ENCODE results near the gene TMEM14A. TPM values are rescaled to one million over a fixed set of nuclear protein-coding genes. Genes with fewer than 3 reads are reported as not detected.

The TMEM14A gene
- total RNA-seq, 2 donors from 2014 or later, result 16.5 to 27.1 TPM

DNA sequence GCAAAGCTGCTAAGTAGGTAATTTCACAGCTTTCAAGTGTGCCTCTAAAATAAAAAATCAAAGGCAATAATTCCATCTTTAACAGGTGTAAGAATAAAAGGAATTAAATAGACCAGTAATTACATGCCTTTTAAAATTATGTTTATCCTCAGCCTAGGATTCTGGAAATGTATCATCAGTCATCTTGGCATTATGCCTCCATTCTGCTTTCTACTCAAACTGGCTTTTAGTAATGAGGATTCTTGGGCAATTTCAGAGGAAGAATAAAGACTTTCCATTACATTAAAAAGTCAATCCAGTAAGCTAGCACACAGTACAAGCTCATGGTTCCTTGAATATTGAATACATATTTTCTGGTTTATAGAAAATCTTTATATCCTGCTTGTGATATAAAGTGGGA, 47.6 kb downstream of the TMEM14A start:
- TF ChIP-seq CTCF (IDR thresholded peaks at IDR 0.05), result no peak
- Histone ChIP-seq H3K9me3 (no peaks in the 10 kb centered on the region), H3K4me3 (no peak overlapping the region), H3K27me3 (replicated peaks; ENCODE audit: insufficient read depth) (no peaks in the 10 kb centered on the region), H3K36me3 (no peaks in the 10 kb centered on the region), H3K4me1 (ENCODE audit: control insufficient read depth in 1 of 2, low read depth in 2 of 2) (peaks cover 2 to 16% of the 10 kb centered on the region in 2 donors), H3K27ac (no peak overlapping the region)
- ATAC-seq (ENCODE audit: insufficient number of reproducible peaks, low FRiP score, low read depth) (no peak), DNase-seq (ENCODE audit: low spot score) (no peak)

DNA sequence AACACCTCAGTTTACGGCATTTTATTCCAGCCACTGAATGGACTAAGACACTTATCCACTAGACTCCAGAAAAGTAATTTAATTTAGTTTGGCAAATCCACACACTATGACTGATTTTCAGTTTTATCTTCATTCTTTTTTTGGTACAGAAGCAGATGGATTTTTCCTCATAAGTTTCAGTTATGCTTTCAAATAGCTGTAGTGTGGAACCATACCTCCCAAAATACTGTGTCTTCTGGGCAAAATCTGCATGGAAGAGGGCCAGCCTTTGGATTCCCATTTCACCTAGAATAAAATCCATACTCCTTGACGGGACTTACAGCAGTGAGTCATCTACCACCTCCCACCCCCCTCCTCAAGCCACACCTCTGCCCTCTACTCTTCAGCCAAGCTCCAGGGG, 49.4 kb downstream of the TMEM14A start:
- TF ChIP-seq CTCF (IDR thresholded peaks at IDR 0.05), result no peak
- no peak overlapping the region for H3K4me3 ChIP-seq
- no peak overlapping the region for H3K27ac ChIP-seq
- H3K9me3 ChIP-seq, result no peaks in the 10 kb centered on the region
- no peaks in the 10 kb centered on the region for H3K36me3 ChIP-seq
- peaks cover 6 to 32% of the 10 kb centered on the region in 2 donors for H3K4me1 ChIP-seq (ENCODE audit: control insufficient read depth in 1 of 2, low read depth in 2 of 2)
- ATAC-seq (ENCODE audit: insufficient number of reproducible peaks, low FRiP score, low read depth) (no peak), DNase-seq (ENCODE audit: low spot score) (no peak)
- no peaks in the 10 kb centered on the region for H3K27me3 ChIP-seq (replicated peaks; ENCODE audit: insufficient read depth)

DNA sequence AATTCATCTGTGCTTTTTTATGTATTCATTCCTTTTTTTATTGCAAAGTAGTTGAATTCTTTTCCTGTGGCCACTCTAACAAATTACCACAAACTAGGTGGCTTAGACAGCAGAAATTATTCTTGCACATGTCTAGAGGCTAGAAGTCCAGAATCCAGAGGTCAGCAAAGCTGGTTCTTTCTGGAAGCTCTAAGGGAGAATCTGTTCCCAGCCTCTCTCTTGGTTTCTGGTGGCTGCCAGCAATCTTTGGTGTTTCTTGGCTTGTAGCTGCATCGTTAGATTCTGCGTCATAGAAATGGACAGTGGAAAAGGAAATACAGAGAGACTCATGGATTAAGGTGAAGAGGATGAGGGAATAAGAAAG, 53.1 kb downstream of the TMEM14A start:
- Histone ChIP-seq H3K27ac (peak overlapping the region; percentile 63), H3K9me3 (no peaks in the 10 kb centered on the region), H3K4me1 (ENCODE audit: control insufficient read depth in 1 of 2, low read depth in 2 of 2) (peaks cover 6 to 56% of the 10 kb centered on the region in 2 donors), H3K4me3 (no peak overlapping the region), H3K36me3 (no peaks in the 10 kb centered on the region), H3K27me3 (replicated peaks; ENCODE audit: insufficient read depth) (no peaks in the 10 kb centered on the region)
- TF ChIP-seq CTCF (IDR thresholded peaks at IDR 0.05), result no peak
- no peak for DNase-seq (ENCODE audit: low spot score)
- ATAC-seq (ENCODE audit: insufficient number of reproducible peaks, low FRiP score, low read depth), result peak; percentile 87

- peaks cover 6 to 61% of the 10 kb centered on the region in 2 donors for H3K4me1 ChIP-seq (ENCODE audit: control insufficient read depth in 1 of 2, low read depth in 2 of 2)
- H3K4me3 ChIP-seq, result no peak overlapping the region
- no peaks in the 10 kb centered on the region for H3K27me3 ChIP-seq (replicated peaks; ENCODE audit: insufficient read depth)
- DNase-seq (ENCODE audit: low spot score) (peak; percentile 76), ATAC-seq (ENCODE audit: insufficient number of reproducible peaks, low FRiP score, low read depth) (peak; percentile 78)
- peak overlapping the region; percentile 63 for H3K27ac ChIP-seq
- peak; percentile 36 for TF ChIP-seq CTCF (IDR thresholded peaks at IDR 0.05)
- H3K36me3 ChIP-seq, result no peaks in the 10 kb centered on the region
- no peaks in the 10 kb centered on the region for H3K9me3 ChIP-seq
Measured at GRCh38 chr6:52724406-52725121, 53.7 kb downstream of the TMEM14A start.

DNA sequence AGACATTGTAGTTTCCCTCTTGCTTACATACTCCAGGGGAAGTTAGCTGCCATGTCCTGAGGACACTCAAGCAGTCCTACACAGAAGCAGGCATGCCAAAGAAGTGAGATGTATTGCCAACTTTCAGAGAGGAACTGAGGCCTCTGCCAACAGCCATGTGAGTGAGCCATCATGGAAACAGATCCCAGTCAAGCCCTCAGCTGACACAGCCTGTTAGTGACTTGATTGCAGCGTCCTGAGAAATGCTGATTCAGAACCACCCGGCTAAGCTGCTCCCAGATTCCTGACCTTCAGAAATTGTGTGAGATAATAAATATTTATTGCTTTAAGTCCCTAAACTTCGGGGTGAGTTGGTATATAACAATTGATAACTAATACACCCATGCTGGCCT, 54.2 kb downstream of the TMEM14A start:
- peaks cover 6 to 66% of the 10 kb centered on the region in 2 donors for H3K4me1 ChIP-seq (ENCODE audit: control insufficient read depth in 1 of 2, low read depth in 2 of 2)
- no peak for DNase-seq (ENCODE audit: low spot score)
- H3K4me3 ChIP-seq, result no peak overlapping the region
- H3K27me3 ChIP-seq (replicated peaks; ENCODE audit: insufficient read depth), result no peaks in the 10 kb centered on the region
- H3K27ac ChIP-seq, result peak overlapping the region; percentile 63
- TF ChIP-seq CTCF (IDR thresholded peaks at IDR 0.05), result no peak
- no peak for ATAC-seq (ENCODE audit: insufficient number of reproducible peaks, low FRiP score, low read depth)
- H3K36me3 ChIP-seq, result no peaks in the 10 kb centered on the region
- no peaks in the 10 kb centered on the region for H3K9me3 ChIP-seq

All from thoracic aorta (tissue), 2 donors.